ENCODE results near the gene MTFR1L.
A peak's percentile ranks its signal among the peaks of the same experiment; 100 is the strongest.

MTFR1L gene

GRCh38 chr1:25831569-25832196 is 11.9 kb downstream of the MTFR1L start:
- peaks cover 9 to 11% of the 10 kb centered on the region in 2 experiments for H3K4me1 ChIP-seq (ENCODE audit: control insufficient read depth in 1 of 2, insufficient read depth in 1 of 2, low read depth in 1 of 2, low read length in 1 of 2)
- H3K4me3 ChIP-seq (ENCODE audit: low read depth in 1 of 2, low read length in 1 of 2) = no peak overlapping the region
- no peaks in the 10 kb centered on the region for H3K27me3 ChIP-seq
- H3K9me3 ChIP-seq = no peaks in the 10 kb centered on the region
- peak overlapping the region; percentile 54 for H3K27ac ChIP-seq
- TF ChIP-seq CTCF (IDR thresholded peaks at IDR 0.05) = no peak
- H3K36me3 ChIP-seq = peaks cover 94% of the 10 kb centered on the region

- Histone ChIP-seq H3K4me1 (ENCODE audit: control insufficient read depth in 1 of 2, insufficient read depth in 1 of 2, low read depth in 1 of 2, low read length in 1 of 2) (peaks cover 9 to 11% of the 10 kb centered on the region in 2 experiments), H3K27ac (peak overlapping the region; percentile 54), H3K4me3 (ENCODE audit: low read depth in 1 of 2, low read length in 1 of 2) (no peak overlapping the region), H3K9me3 (no peaks in the 10 kb centered on the region), H3K27me3 (no peaks in the 10 kb centered on the region), H3K36me3 (peaks cover 86% of the 10 kb centered on the region)
- no peak for TF ChIP-seq CTCF (IDR thresholded peaks at IDR 0.05)
Measured at GRCh38 chr1:25832336-25833037, 12.7 kb downstream of the MTFR1L start.

GRCh38 chr1:25833158-25833557 is 13.4 kb downstream of the MTFR1L start:
- Histone ChIP-seq H3K9me3 (no peaks in the 10 kb centered on the region), H3K27me3 (no peaks in the 10 kb centered on the region), H3K36me3 (peaks cover 80% of the 10 kb centered on the region), H3K4me3 (ENCODE audit: low read depth in 1 of 2, low read length in 1 of 2) (no peak overlapping the region), H3K27ac (no peak overlapping the region), H3K4me1 (ENCODE audit: control insufficient read depth in 1 of 2, insufficient read depth in 1 of 2, low read depth in 1 of 2, low read length in 1 of 2) (peaks cover 9 to 11% of the 10 kb centered on the region in 2 experiments)
- TF ChIP-seq CTCF (IDR thresholded peaks at IDR 0.05) = no peak

GRCh38 chr1:25834894-25835293 is 15.1 kb downstream of the MTFR1L start:
- no peak overlapping the region for H3K27ac ChIP-seq
- no peaks in the 10 kb centered on the region for H3K9me3 ChIP-seq
- H3K27me3 ChIP-seq = no peaks in the 10 kb centered on the region
- H3K36me3 ChIP-seq = peaks cover 62% of the 10 kb centered on the region
- TF ChIP-seq CTCF (IDR thresholded peaks at IDR 0.05) = no peak
- H3K4me1 ChIP-seq (ENCODE audit: control insufficient read depth in 1 of 2, insufficient read depth in 1 of 2, low read depth in 1 of 2, low read length in 1 of 2) = peaks cover 9 to 11% of the 10 kb centered on the region in 2 experiments
- H3K4me3 ChIP-seq (ENCODE audit: low read depth in 1 of 2, low read length in 1 of 2) = no peak overlapping the region

- Histone ChIP-seq H3K9me3 (no peaks in the 10 kb centered on the region), H3K4me3 (ENCODE audit: low read depth in 1 of 2, low read length in 1 of 2) (no peak overlapping the region), H3K4me1 (ENCODE audit: control insufficient read depth in 1 of 2, insufficient read depth in 1 of 2, low read depth in 1 of 2, low read length in 1 of 2) (peaks cover 6 to 8% of the 10 kb centered on the region in 2 experiments), H3K36me3 (peaks cover 44% of the 10 kb centered on the region), H3K27me3 (no peaks in the 10 kb centered on the region), H3K27ac (no peak overlapping the region)
- TF ChIP-seq CTCF (IDR thresholded peaks at IDR 0.05) = no peak
Measured at GRCh38 chr1:25836695-25837094, 16.9 kb downstream of the MTFR1L start.
